SKM-1 (cell line): Measurements from ENCODE around the gene KCND3.

Source experiments
- DNase-seq: peaks from one replicate; lab custom pipeline; 2025; ENCODE audit not compliant: unreplicated experiment; lab: John Stamatoyannopoulos, UW

KCND3 gene

DNA sequence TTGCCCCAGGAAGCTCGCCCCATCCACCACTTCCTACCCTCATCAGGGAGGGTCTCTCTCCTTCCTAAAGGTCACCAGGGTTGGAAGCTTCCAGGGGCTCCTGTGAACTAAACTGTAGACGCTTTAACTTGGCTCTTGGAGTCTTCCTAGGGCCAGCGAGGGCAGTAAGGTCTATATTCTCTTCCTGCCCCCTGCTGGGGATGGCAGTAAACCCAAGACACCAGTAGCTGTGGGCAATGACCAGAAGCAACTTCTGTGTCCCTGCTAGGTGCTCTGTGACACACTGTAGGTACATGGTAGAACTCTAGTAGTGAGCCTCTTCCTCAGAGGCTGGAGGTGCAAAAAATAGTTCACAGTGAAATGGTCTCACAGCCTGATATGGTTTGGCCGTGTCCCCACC lies 30.0 kb downstream of the KCND3 start:
- DNase-seq, result no peak

DNA sequence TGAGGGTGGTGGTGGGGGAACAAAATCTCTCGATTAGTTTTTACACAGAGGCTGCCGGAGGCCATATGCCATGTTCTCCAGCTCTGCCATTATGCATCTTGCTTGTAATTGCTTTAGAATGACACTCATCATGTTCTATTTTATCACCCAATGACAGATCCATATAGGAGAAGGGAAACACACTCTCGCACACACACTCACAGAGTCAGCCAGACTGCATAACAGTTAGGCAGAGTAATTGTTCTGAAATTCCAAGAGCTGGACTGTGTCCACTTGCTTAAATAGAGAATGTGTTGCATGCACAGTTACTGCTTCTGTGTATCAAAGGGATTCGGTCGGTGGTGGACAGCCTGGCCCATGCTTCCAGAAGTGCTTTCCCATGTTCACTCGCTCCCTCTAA lies 30.6 kb downstream of the KCND3 start:
- DNase-seq, result no peak

DNA sequence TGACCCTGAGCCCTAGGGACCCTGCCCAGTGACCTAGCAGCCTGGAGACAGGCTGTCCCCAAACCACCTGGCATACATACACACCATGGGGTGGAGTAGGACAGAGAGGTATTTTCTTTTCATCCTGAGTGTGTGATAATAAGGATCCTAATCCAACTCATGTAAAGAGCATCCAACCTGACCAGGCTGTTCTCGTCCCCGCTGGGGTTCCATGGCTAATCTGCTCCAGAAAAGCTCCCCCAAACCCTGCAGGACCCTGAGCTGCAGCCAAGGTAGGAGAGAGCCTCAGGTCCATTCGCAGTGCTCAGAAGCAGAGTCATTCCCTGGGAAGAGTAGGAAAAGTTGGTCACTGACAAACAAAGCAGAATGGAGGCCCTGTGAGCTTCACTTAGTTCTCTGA lies 31.4 kb downstream of the KCND3 start:
- no peak for DNase-seq

DNA sequence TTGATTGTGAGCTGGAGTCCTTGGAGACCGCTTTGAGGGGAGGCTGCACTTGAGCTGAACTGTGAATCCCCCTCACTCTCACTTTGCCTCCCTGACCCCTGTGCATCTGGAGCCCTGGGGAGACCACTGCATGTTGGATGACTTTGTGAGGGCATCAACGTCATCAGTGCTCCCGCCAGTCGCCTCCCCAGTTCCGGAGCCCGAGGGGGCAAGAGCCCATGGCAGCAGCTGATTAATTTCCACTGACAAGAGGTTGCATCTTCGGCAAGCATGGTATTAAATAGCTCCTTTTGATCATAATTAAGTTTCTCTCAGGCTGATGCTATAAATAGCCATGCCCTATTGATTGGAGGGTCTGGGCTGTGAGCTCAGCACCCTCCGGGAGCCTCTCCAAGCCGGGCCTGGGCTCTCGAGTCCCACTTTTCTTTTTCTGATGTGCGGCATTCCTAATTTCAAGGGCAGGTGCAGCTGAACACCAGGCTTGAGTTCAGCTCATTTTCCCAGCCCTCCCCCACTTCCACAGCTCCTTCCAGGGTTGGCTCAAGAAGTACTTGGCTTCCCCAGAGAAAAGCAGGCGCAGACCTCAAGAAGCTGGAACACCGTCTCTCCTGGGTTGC lies 33.2 kb downstream of the KCND3 start:
- DNase-seq, result no peak

DNA sequence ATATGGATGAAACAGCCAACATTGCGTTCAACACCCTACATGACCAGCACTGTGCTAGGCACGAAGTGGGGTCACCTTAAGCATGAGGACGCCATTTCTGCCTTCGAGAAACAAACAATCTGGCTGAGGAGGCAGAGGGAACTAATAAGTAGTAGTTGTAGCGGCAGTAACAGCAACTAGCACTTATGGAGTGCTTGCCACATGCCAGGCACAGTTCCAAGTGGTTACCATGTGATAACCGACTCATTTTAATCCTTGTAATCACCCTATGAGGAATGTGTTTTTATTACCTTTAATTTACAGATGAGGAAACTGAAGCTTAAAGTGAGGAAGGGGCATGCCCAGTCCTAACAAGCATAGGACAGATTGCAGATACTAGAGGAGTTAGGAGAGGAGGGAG lies 33.7 kb downstream of the KCND3 start:
- no peak for DNase-seq

DNA sequence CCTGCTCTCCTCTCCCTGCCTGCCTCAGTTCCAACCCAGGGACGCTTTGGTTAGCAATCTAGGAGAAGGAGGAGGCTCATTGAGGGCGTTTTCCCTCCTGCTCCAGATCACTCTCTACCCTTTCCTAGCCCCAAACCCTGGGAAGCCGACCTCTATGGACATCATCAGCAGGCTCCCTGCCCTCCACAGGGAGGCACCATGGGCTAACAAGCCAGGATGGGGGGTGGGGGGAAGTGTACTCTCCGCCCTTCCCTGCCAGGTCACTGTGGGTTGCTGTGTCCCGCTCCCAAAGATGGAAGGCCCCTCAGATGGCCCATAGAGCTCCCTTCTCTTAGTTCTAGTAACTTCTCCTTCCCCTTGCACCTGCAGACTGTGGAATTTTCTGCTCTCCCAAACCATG lies 35.7 kb downstream of the KCND3 start:
- DNase-seq, result no peak

DNA sequence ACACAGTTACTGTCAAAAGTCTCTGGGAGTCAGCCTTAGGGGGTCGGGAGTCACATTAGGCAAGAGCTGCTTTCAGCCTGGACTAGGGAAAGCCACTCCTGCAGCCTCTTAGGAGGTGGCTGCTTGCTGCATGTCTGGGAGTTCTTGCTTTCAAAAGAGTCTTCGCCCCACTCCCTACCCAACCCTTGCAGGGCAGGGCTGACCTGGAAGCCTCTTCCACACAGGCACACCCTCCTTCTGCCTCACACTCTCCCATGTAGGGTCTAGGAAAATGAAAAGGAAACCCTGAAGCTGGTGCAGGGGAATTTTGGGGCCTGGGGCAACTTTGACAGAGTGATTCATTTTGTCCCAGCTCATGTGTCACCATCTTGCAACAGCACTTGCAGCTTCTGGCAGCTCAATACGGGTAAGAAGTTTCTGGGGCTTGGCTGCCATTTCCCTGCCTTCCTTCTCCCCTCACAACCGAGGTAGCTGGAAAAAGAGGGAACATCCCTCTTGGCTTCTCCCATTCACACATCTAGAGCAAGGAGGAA lies 37.3 kb downstream of the KCND3 start:
- no peak for DNase-seq

DNA sequence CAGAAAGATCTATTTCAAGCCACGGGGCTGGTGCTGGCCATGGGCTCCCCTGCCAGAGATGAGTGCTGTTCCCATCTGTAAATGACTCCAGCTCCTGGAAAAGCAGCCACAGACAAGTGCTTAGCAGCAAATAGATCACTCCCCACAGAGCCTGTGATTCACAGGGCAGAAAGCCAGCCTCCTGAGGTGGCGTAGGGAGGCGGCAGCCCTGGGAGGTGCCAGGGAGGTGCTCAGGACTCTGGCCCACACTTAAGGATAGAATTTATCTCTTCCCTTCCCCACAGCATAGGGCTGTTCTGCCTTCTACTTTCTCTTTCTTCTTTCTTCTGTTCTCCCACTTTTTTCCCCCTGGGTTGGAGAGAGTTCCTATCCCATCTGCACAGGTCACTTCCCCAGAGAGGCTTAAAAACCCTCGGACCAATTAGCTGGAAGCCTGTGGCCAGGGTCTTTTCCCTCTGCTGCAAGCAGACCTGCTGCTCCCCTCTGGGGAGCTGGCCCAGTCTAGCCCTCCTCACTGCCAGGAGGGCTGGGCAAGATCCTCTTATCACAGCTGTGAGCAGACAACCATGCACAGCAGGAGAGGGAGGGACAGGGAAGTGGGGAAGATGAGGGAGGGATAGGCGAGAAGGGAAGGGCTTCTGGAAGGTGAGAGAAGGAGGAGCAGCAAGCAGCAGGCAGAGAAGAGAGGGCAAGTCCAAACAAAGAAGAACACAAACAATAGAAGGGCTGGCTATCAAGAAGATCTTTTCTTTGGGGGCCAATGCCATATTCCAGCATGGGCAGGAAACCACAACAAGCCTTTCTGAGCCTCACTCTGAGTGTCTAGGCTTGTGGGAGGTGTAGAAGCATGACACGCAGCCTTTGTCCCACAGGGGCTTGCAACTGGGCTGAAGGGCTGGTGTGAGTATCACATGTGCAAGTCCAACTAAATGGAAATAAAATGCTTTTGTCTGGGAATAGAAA lies 41.0 kb downstream of the KCND3 start:
- no peak for DNase-seq

DNA sequence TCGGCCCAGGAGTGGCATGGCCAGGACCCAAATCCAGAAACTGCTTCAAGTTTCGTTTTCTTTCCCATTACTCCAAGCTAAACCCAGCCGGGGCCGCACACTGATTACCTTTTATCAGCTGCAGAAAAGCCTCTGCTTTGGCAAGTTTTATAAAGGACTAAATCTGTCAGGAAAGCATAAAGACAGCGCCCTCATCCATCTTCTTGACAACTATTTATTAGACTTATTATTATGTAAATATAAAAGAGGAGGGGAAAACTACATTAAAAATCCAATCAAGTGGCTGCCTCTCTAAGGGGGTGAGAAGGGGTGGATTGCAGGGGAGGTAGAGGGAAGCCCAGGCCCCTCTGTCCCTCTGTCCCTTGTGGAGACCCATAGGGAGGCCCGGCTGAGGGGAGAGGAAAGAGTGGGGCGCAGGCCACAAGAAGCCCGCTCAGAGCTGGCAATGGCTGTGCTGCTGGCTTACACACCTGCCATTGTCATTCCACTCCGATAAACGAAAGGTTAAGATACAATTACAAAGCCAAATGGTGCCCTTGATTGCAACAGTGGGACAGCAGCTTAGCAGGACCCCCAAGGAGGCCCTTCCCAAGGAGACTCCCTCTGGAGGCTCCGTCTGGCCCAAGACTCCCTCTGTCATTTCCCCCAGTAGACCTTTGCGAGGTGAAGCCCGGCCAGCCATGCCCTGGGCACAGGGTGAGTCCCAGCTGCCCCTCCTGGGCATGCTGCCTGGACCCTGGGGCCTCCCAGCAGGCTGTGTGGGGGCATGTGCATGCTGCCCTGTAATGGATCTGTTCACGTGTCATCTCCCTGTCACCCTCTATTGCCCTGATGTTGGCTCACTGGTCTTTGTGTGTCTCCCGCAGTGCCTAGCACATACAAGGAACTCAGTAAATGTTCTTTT lies 45.4 kb downstream of the KCND3 start:
- no peak for DNase-seq

DNA sequence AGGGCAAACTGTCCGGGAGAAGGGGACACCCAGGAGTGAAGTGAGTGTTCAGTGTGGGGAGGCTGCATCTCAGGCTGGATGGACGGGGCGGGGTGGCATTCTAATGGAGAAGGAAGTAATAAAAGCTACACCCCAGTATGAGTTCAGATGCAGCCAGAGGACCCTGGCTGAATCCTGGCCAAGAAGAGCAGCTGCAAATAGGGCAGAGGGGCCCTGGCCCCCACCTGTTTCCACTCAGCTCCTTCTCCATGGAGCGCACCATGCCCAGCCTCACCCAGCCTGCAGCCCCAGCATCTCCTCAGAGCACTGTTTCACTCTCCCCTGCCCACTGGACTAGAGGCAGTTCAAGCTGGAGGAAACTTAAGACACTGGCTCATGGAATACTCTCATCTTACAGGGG lies 46.4 kb downstream of the KCND3 start:
- no peak for DNase-seq

DNA sequence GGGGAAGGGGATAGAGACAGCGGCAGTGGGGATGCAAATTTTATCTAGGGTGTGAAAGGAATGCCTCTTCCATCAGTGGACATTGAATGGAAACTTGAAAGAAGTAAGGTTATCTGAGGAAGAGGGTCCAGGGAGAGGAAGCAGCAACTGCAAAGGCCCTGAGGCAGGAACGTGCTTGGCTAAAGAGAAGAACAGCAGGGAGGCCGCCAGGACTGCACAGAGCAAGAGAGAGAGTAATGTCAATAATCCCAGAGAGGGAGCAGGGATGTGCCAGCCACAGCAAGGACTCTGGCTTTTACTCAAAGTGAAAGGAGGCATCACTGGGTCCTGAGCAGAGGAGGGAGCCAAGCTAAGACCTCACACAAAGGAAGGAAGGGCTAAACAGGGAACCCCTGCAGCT lies 50.9 kb downstream of the KCND3 start:
- no peak for DNase-seq

DNA sequence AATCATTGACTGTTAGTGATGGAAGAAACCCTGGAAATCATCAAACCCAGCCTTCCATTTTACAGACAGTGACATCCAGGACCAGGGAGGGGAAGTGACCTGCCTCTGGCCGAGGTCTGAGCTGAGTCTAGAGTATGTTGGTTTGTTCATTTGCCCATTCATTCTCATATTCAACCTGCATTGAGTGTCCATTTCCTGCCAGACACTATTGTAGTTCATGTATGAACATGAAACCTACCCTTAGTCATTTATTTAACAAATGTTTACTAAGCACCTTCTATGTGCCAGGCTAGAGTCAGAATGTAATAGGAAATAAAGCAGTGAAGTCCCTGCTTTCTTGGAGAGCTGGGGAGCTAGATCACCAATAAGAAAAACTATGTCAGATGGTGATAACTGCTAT lies 51.3 kb downstream of the KCND3 start:
- DNase-seq, result no peak

DNA sequence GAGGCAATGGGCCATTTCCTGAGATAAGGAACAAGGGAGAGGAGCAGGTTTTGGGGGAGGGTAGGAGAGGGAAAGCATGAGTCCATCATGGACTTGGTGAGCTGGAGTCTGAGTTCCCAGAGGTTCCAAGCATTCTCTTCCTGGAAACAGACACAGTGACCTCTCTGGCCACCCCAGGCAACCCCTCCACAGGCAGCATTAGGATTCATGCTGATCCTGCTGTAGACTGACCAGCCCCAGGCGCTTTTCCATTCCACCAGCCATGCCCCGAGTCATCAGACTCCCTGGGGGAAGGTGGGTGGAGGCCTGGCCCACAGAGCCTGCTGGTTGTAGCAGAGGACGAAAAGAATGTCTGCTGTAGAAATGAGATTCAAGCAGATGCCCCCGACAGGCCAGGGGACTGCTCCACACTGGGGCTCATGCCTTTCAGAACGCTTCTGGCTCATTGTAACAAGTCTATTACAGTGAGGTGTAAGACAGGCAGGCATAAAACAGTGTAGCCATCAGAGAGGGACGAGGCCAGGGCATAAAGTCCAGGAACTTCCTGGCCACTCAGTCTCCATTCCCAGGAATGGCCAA lies 52.2 kb downstream of the KCND3 start:
- DNase-seq, result no peak

DNA sequence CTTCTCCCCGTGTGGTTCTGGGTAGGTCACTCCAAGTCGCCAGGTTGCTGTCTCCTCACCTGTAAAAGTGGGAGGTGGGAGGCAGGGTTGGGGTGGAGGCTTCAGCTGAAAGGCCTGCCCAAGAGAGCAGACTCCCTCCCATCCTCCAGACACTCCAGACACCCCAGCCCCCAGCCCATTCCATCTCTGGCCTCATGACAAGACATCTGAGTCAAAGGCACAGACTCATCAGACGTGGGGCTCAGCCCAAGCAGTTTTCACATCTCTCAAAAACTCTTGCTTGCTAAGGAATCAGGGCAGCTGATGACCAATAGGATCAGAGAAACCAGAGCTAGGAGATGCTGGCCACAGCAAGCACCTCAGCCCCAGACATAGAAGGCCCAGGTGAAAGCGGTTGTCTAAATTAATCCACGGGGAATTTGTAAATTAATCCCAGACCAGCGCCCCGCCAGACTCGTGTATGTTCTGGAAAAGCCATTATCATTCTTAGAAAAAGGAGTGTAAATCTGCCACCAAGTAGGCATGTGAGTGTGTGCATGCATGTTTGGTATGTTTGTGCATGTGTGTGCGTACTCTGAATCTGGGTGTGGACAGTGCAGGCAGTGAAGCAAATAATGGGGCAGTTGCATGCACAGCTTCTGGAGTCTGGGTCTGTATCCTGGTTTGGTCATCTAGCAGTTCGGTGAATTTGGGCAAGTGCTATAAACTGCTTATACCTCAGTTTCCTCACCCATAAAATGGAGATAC lies 55.2 kb downstream of the KCND3 start:
- DNase-seq, result no peak

DNA sequence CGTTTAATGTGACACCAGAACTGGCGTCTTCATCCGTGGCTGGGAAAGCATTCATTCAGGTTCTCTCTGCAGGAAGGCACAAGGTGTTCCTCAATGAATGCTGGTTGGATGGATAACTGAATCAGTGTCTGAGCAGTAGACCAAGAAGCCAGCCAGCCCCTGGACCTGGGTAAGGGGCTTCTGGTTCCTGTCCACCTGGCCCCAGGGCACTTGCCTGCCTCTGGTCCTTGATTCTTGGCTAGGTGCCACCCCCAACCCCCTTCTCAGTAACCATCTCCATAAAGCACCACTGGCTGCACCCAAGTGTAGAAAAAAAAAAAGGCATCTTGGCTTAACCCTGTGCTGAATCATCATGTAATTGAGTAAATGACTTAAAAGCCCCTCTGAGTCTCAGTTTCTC lies 59.1 kb downstream of the KCND3 start:
- DNase-seq, result no peak

DNA sequence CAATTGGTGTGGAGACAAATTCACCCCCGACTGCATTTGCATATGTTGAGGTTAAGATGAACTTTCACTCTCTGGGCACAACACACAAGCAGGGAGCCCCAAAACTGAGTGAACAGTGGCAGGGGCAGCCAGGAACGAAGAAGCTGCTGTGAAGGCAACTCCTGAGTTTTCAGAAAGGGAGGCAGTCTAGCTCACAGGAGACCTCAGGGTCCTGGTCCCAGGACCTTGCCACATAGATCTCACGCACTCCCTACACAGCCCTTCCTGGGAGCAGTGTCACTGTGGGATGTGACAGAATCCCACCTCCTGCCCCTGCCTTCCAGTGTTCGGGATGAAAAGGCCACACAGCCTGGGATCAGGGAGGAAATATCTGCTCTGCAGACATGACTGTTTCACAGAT lies 60.9 kb downstream of the KCND3 start:
- no peak for DNase-seq

DNA sequence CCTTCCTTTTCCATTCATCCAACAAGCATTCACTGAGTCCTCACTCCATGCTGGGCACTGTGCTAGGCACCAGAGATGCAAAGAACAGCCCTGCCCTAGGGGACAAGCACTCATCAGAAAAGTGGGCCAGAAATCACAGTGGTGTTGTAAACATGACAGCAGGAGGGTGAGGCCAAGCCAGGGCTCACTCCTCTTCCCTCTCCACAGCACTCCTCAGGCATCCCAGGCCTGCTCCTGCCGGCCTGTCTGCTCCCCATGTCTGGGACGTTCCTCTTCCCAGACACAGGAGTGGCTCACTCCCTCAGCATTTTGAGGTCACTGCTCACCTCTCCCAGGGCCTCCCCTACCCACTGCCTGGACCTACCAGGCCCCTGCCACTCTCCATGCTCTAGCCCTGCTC lies 61.8 kb downstream of the KCND3 start:
- DNase-seq, result no peak

DNA sequence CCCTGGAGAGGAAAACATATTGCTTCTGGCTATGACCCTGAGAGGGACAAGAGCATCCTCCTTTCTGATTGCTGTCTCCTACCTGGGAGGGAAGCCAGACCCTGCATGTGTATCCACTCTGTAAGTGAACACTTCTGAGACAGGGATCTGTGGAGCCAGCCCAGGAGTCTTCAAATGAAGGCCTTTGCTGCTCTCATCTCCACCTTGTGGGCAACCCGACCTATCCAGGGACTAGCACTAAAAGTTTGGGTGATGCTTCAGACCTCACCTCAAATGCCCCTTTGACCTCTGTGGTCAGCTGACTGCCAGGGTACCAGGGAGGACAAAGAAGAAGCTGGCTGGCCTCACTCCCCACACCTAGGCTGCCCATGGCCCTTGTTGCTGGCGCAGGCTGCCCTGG lies 64.7 kb downstream of the KCND3 start:
- no peak for DNase-seq

DNA sequence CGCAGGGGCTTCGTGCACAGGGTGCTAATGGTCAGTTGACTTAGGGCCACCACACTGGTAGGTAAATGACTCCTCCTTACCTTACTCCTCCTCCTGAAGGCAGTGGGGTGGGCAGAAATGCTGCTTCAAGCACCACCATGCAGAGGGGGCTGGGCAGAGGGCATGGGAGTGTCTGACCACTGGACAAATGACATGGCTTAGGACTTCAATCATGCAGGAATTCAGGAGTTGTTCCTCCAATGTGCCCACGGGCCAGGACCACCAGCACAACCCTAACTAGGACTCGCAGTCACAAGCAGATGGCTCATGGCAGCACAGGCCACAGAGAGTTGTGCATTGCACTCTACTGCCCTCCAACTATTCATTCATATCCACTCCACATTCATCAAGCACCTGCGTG lies 65.7 kb downstream of the KCND3 start:
- DNase-seq, result no peak

DNA sequence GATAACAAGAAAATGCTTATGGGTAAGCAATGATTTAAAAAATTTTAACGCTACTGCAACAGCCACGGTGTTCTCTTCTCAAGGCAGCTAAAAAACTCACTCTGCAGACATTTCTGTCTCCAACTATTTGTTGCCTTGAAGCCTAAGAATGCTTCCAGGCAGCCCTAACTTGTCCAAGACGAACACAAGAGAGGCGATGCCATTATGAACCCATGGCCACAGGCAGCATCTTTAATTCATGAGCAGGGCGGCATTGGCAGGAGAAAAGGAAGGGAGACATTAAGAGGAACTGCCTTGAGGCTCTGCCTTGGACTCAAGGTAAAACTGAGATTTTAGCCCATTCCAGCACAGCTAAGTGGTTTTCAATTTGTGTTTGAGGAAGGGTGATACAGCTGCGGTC lies 67.5 kb downstream of the KCND3 start:
- DNase-seq, result no peak
